Measurements from ENCODE around the gene TMEM254. TPM values are rescaled to one million over a fixed set of nuclear protein-coding genes. Genes with fewer than 3 reads are reported as not detected.
A peak's percentile ranks its signal among the peaks of the same experiment; 100 is the strongest.
"Not testable (repeated sequence)": the region's sequence is repeated elsewhere in the genome, so short reads cannot be mapped to it uniquely, and the experiment has no call there.

The TMEM254 gene
- total RNA-seq, 1 donor from 2014 or later = 14.3 TPM

DNA sequence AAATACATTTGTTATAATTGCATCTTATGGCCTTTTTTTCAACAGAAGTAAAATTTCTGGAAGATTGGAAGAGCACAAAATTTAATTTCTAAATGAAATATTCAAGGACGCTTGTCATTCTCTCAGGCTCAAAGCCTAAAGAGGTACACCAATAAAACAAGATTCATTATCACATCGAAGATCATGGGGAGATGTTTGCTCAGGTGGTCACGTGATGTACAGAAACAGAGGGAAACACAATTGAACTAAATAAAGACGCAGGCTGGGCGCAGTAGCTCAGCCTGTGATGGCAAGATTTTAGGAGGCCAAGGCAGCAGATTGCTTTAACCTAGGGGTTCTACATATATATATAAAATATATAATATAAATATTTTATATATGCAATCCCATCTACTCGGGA, 37.3 kb upstream of the TMEM254 start:
- Mint-ChIP-seq H3K27me3 (ENCODE audit: low read depth, unreplicated experiment) (peaks cover 2% of the 10 kb centered on the region), H3K9me3 (ENCODE audit: unreplicated experiment) (no peaks in the 10 kb centered on the region), H3K4me3 (ENCODE audit: unreplicated experiment) (no peak overlapping the region), H3K4me1 (ENCODE audit: low read depth, unreplicated experiment) (no peaks in the 10 kb centered on the region), H3K27ac (ENCODE audit: unreplicated experiment) (no peak overlapping the region), H3K36me3 (ENCODE audit: low read depth, unreplicated experiment) (no peaks in the 10 kb centered on the region)
- Histone ChIP-seq H2AFZ (ENCODE audit: low read depth, low read length) (no peak overlapping the region), H3K9ac (ENCODE audit: low read length) (no peak overlapping the region), H3K79me2 (ENCODE audit: insufficient read depth, low read length) (no peaks in the 10 kb centered on the region), H4K20me1 (ENCODE audit: insufficient read depth, low read length) (no peaks in the 10 kb centered on the region), H3K27ac (ENCODE audit: low read depth, low read length) (no peak overlapping the region), H3K4me2 (ENCODE audit: low read length) (no peak overlapping the region), H3K9me3 (ENCODE audit: insufficient read depth, low read depth, low read length) (no peaks in the 10 kb centered on the region), H3K4me3 (ENCODE audit: insufficient read depth, low read depth, low read length) (no peak overlapping the region), H3K27me3 (ENCODE audit: insufficient read depth, low read length) (no peaks in the 10 kb centered on the region), H3K4me1 (ENCODE audit: insufficient read depth, low read length) (no peaks in the 10 kb centered on the region), H3K36me3 (ENCODE audit: insufficient read depth, low read length) (no peaks in the 10 kb centered on the region)
- no peak for FAIRE-seq
- DNase-seq (ENCODE audit: low read depth) = no peak
- no peak for TF ChIP-seq EZH2 (IDR thresholded peaks at IDR 0.05; ENCODE audit: insufficient read depth, low read length)
- TF ChIP-seq, protein P1, sequence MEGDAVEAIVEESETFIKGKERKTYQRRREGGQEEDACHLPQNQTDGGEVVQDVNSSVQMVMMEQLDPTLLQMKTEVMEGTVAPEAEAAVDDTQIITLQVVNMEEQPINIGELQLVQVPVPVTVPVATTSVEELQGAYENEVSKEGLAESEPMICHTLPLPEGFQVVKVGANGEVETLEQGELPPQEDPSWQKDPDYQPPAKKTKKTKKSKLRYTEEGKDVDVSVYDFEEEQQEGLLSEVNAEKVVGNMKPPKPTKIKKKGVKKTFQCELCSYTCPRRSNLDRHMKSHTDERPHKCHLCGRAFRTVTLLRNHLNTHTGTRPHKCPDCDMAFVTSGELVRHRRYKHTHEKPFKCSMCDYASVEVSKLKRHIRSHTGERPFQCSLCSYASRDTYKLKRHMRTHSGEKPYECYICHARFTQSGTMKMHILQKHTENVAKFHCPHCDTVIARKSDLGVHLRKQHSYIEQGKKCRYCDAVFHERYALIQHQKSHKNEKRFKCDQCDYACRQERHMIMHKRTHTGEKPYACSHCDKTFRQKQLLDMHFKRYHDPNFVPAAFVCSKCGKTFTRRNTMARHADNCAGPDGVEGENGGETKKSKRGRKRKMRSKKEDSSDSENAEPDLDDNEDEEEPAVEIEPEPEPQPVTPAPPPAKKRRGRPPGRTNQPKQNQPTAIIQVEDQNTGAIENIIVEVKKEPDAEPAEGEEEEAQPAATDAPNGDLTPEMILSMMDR (IDR thresholded peaks at IDR 0.05; ENCODE audit: insufficient read depth, low read depth, low read length) = no peak

GRCh38 chr10:80044935-80045334, 33.5 kb upstream of the TMEM254 start:
- H3K9me3 ChIP-seq (ENCODE audit: insufficient read depth, low read depth, low read length); H3K4me1 Mint-ChIP-seq (ENCODE audit: low read depth, unreplicated experiment); H3K36me3 Mint-ChIP-seq (ENCODE audit: low read depth, unreplicated experiment); H3K9ac ChIP-seq (ENCODE audit: low read length); H3K36me3 ChIP-seq (ENCODE audit: insufficient read depth, low read length); H3K4me2 ChIP-seq (ENCODE audit: low read length); H3K4me3 ChIP-seq (ENCODE audit: insufficient read depth, low read depth, low read length); FAIRE-seq; H3K27me3 ChIP-seq (ENCODE audit: insufficient read depth, low read length); DNase-seq (ENCODE audit: low read depth); H3K27ac Mint-ChIP-seq (ENCODE audit: unreplicated experiment); H3K4me1 ChIP-seq (ENCODE audit: insufficient read depth, low read length); H3K79me2 ChIP-seq (ENCODE audit: insufficient read depth, low read length); H4K20me1 ChIP-seq (ENCODE audit: insufficient read depth, low read length); H3K27ac ChIP-seq (ENCODE audit: low read depth, low read length); H3K4me3 Mint-ChIP-seq (ENCODE audit: unreplicated experiment); H2AFZ ChIP-seq (ENCODE audit: low read depth, low read length); H3K9me3 Mint-ChIP-seq (ENCODE audit: unreplicated experiment): not testable (repeated sequence)
- peaks cover 13% of the 10 kb centered on the region for H3K27me3 Mint-ChIP-seq (ENCODE audit: low read depth, unreplicated experiment)

- Mint-ChIP-seq H3K36me3 (ENCODE audit: low read depth, unreplicated experiment) (no peaks in the 10 kb centered on the region), H3K4me1 (ENCODE audit: low read depth, unreplicated experiment) (no peaks in the 10 kb centered on the region), H3K27me3 (ENCODE audit: low read depth, unreplicated experiment) (peaks cover 15% of the 10 kb centered on the region), H3K27ac (ENCODE audit: unreplicated experiment) (no peak overlapping the region), H3K4me3 (ENCODE audit: unreplicated experiment) (no peak overlapping the region), H3K9me3 (ENCODE audit: unreplicated experiment) (no peaks in the 10 kb centered on the region)
- no peak overlapping the region for H3K4me2 ChIP-seq (ENCODE audit: low read length)
- H3K79me2 ChIP-seq (ENCODE audit: insufficient read depth, low read length) = no peaks in the 10 kb centered on the region
- H4K20me1 ChIP-seq (ENCODE audit: insufficient read depth, low read length) = no peaks in the 10 kb centered on the region
- DNase-seq (ENCODE audit: low read depth) = peak; percentile 10
- no peaks in the 10 kb centered on the region for H3K9me3 ChIP-seq (ENCODE audit: insufficient read depth, low read depth, low read length)
- H3K27me3 ChIP-seq (ENCODE audit: insufficient read depth, low read length) = no peaks in the 10 kb centered on the region
- no peak for TF ChIP-seq EZH2 (IDR thresholded peaks at IDR 0.05; ENCODE audit: insufficient read depth, low read length)
- TF ChIP-seq, protein P1 (IDR thresholded peaks at IDR 0.05; ENCODE audit: insufficient read depth, low read depth, low read length) = peak; percentile 89
- H2AFZ ChIP-seq (ENCODE audit: low read depth, low read length) = no peak overlapping the region
- H3K4me3 ChIP-seq (ENCODE audit: insufficient read depth, low read depth, low read length) = no peak overlapping the region
- no peak for FAIRE-seq
- no peaks in the 10 kb centered on the region for H3K4me1 ChIP-seq (ENCODE audit: insufficient read depth, low read length)
- no peak overlapping the region for H3K27ac ChIP-seq (ENCODE audit: low read depth, low read length)
- no peaks in the 10 kb centered on the region for H3K36me3 ChIP-seq (ENCODE audit: insufficient read depth, low read length)
- no peak overlapping the region for H3K9ac ChIP-seq (ENCODE audit: low read length)
Observed at GRCh38 chr10:80046629-80047441, 31.6 kb upstream of the TMEM254 start.

Data from astrocyte (in vitro differentiated cells and primary cell).